Endothelial cell of umbilical vein (primary cell): ENCODE measurements around the gene ADARB2. TPM values are rescaled to one million over a fixed set of nuclear protein-coding genes. Genes with fewer than 3 reads are reported as not detected.

Source experiments
- BruUV-seq: library from RNA; stranded (reverse); fragments of 400-500 nt; replicated peaks from 2 replicates; lab custom pipeline; 2021; lab: Mats Ljungman, UMichigan
- CTCF ChIA-PET: fragments of 300-600, 350-600 bp; sonication (Branson Sonifier 250); formaldehyde crosslinking; loops from one replicate; lab custom pipeline; 2021; ENCODE audit warnings: antibody characterized with exemption, inconsistent platforms; lab: Charles Lee
- POLR2A ChIA-PET: fragments of 300-600, 350-600 bp; sonication (Branson Sonifier 250); formaldehyde crosslinking; loops from one replicate; lab custom pipeline; 2021; ENCODE audit warnings: antibody characterized with exemption, inconsistent platforms; lab: Charles Lee
- DNase-seq: peaks from one replicate; pipeline ENCODE4 v3.0.0-alpha.2; 2011; ENCODE audit warnings: low read depth, low spot score
- FAIRE-seq: peaks from 2 replicates; lab custom pipeline; 2011; peaks lifted over from hg19 to GRCh38; lab: Jason Lieb, UNC
- H2AFZ ChIP-seq: 2 replicates; pipeline ENCODE4 v1.6.0; 2012; ENCODE audit warnings: low read depth, low read length, control low read depth, inconsistent platforms
- H3K27ac ChIP-seq: 2 replicates; pipeline ENCODE4 v1.5.1; 2011; ENCODE audit warnings: low read depth, mild to moderate bottlenecking, control low read depth, low read length, moderate library complexity; ENCODE audit not compliant: insufficient read depth
- H3K27me3 ChIP-seq, 2 experiments: 2 replicates each; pipeline versions ENCODE4 v1.6.0 to v1.6.1; 2011; ENCODE audit warnings: low read length in 2 of 2, mixed read lengths in 1 of 2; ENCODE audit not compliant: control insufficient read depth in 2 of 2, insufficient read depth in 2 of 2
- H3K36me3 ChIP-seq, 2 experiments: 2 replicates in 1 of 2; 3 replicates in 1 of 2; pipeline ENCODE4 v1.5.1; 2011; ENCODE audit warnings: low read length in 2 of 2, mild to moderate bottlenecking in 1 of 2, moderate library complexity in 1 of 2; ENCODE audit not compliant: control insufficient read depth in 2 of 2, insufficient read depth in 2 of 2; ENCODE audit errors: extremely low read depth in 1 of 2
- H3K4me1 ChIP-seq: 3 replicates; pipeline ENCODE4 v1.5.1; 2011; ENCODE audit warnings: mild to moderate bottlenecking, low read length; ENCODE audit not compliant: control insufficient read depth, insufficient read depth; ENCODE audit errors: extremely low read depth
- H3K4me2 ChIP-seq: 2 replicates; pipeline ENCODE4 v1.6.1; 2011; ENCODE audit warnings: low read length, control low read depth, mixed read lengths; ENCODE audit not compliant: insufficient read depth
- H3K4me3 ChIP-seq, 3 experiments: fragments of 200-600 bp in 1 of 3; sonication (generic), shearing (Covaris generic) in 1 of 3; replicated peaks in 1 of 3; 2 replicates each; pipeline ENCODE4 v1.5.1; 2011 to 2016; ENCODE audit warnings: control low read depth in 3 of 3, low read length in 3 of 3, mild to moderate bottlenecking in 2 of 3, inconsistent platforms in 1 of 3, low read depth in 1 of 3, moderate library complexity in 1 of 3; ENCODE audit not compliant: insufficient read depth in 1 of 3
- H3K79me2 ChIP-seq: 2 replicates; pipeline ENCODE4 v1.6.0; 2012; ENCODE audit warnings: low read length, inconsistent platforms; ENCODE audit not compliant: control insufficient read depth, insufficient read depth
- H3K9ac ChIP-seq: replicated peaks from 2 replicates; pipeline ENCODE3; 2011; ENCODE audit warnings: low read length, control low read depth; ENCODE audit not compliant: insufficient read depth; ENCODE audit errors: extremely low read depth
- H3K9me1 ChIP-seq: replicated peaks from 3 replicates; pipeline ENCODE4 v1.6.0; 2011; ENCODE audit warnings: mild to moderate bottlenecking, low read length; ENCODE audit not compliant: control insufficient read depth, insufficient read depth; ENCODE audit errors: extremely low read depth
- H3K9me3 ChIP-seq: replicated peaks from 2 replicates; pipeline ENCODE4 v1.5.1; 2012; ENCODE audit warnings: low read length, inconsistent platforms; ENCODE audit not compliant: control insufficient read depth, insufficient read depth
- H4K20me1 ChIP-seq: replicated peaks from 2 replicates; pipeline ENCODE3; 2011; ENCODE audit warnings: mild to moderate bottlenecking, low read length; ENCODE audit not compliant: control insufficient read depth, insufficient read depth; ENCODE audit errors: extremely low read depth
- EZH2 ChIP-seq: IDR thresholded peaks from 2 replicates; pipeline ENCODE4 v1.6.1; 2012; ENCODE audit warnings: borderline replicate concordance, low read depth, mild to moderate bottlenecking, moderate library complexity, low read length, inconsistent platforms; ENCODE audit not compliant: severe bottlenecking
- FOS ChIP-seq: IDR thresholded peaks from 2 replicates; pipeline ENCODE4 v1.6.1; 2011; ENCODE audit warnings: mild to moderate bottlenecking, low read length, moderate library complexity, borderline replicate concordance; ENCODE audit not compliant: insufficient read depth
- GATA2 ChIP-seq: IDR thresholded peaks from 2 replicates; pipeline ENCODE4 v1.7.0; 2011; ENCODE audit warnings: low read depth, mild to moderate bottlenecking, moderate library complexity, mixed read lengths, low read length; ENCODE audit not compliant: insufficient read length, insufficient read depth
- JUN ChIP-seq: IDR thresholded peaks from 2 replicates; pipeline ENCODE4 v1.6.1; 2011; ENCODE audit warnings: borderline replicate concordance, low read depth; ENCODE audit not compliant: insufficient read length, insufficient read depth
- MYC ChIP-seq: IDR thresholded peaks from one replicate; pipeline ENCODE4 v1.6.1; 2011; ENCODE audit warnings: mild to moderate bottlenecking, low read depth, low read length
- POLR2A ChIP-seq: IDR thresholded peaks from 2 replicates; pipeline ENCODE4 v1.6.1; 2012; ENCODE audit warnings: low read depth, mild to moderate bottlenecking, control low read depth, low read length
- POLR2AphosphoS5 ChIP-seq: IDR thresholded peaks from 2 replicates; pipeline ENCODE4 v1.6.1; 2012; ENCODE audit warnings: low read depth, mild to moderate bottlenecking, control low read depth, low read length, moderate library complexity; ENCODE audit not compliant: insufficient read depth
- dilution Hi-C: fragments of 300-500 bp; cut with MboI; formaldehyde crosslinking; loops from one replicate; pipeline ENCODE4 v1.15.0; 2019; ENCODE audit warnings: low sequenced_read_pairs; ENCODE audit not compliant: extremely low pct_ligation_motif_present
- intact Hi-C: fragments of 100-400 bp; cut with micrococcal nuclease; formaldehyde crosslinking; loops from one replicate; pipeline ENCODE4 v1.10.0; 2022
- polyA plus RNA-seq, 4 experiments: library from polyadenylated mRNA; depleted of rRNA in 3 of 4; stranded (reverse) in 3 of 4; unstranded in 1 of 4; fragments of >200 nt; gene quantifications; 2 replicates each; pipeline versions ENCODE4 v1.2.1 to v1.2.3, GENCODE V29; 2011 to 2012; ENCODE audit warnings: missing spikeins in 1 of 4
- total RNA-seq: library from RNA; stranded (reverse); gene quantifications from 2 replicates; pipeline ENCODE4 v1.2.3, GENCODE V29; 2021
- TF ChIP-seq, protein P1 (sequence below): IDR thresholded peaks from 2 replicates; pipeline ENCODE4 v1.6.1; 2011; ENCODE audit not compliant: insufficient read depth, insufficient read length
- TF ChIP-seq, protein P2 (sequence below), 2 donors: IDR thresholded peaks; 1 replicate in 1 of 2; 2 replicates in 1 of 2; pipeline ENCODE4 v1.5.1; 2011; ENCODE audit warnings: low read length in 2 of 2, mild to moderate bottlenecking in 2 of 2, moderate library complexity in 2 of 2, control low read depth in 1 of 2, inconsistent platforms in 1 of 2, low read depth in 1 of 2; ENCODE audit not compliant: insufficient read depth in 1 of 2; ENCODE audit errors: extremely low read depth in 1 of 2

ADARB2 gene
- total and polyA plus RNA-seq, 2 donors (not counting 3 experiments of a cell fraction or from before 2014, with no cell fraction given), result not detected

- CTCF ChIA-PET, result no interaction called here
- intact Hi-C loops, result no loop called here
- H3K9ac ChIP-seq, result no peak overlapping the region
- dilution Hi-C loops, result no loop called here
- no peaks in the 10 kb centered on the region for H3K36me3 ChIP-seq
- H3K4me1 ChIP-seq, result no peaks in the 10 kb centered on the region
- POLR2A ChIA-PET, result no interaction called here
- no peak for FAIRE-seq
- no peak for DNase-seq
- TF ChIP-seq, protein P1, sequence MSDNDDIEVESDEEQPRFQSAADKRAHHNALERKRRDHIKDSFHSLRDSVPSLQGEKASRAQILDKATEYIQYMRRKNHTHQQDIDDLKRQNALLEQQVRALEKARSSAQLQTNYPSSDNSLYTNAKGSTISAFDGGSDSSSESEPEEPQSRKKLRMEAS, result no peak
- TF ChIP-seq FOS, result no peak
- TF ChIP-seq, protein P2, sequence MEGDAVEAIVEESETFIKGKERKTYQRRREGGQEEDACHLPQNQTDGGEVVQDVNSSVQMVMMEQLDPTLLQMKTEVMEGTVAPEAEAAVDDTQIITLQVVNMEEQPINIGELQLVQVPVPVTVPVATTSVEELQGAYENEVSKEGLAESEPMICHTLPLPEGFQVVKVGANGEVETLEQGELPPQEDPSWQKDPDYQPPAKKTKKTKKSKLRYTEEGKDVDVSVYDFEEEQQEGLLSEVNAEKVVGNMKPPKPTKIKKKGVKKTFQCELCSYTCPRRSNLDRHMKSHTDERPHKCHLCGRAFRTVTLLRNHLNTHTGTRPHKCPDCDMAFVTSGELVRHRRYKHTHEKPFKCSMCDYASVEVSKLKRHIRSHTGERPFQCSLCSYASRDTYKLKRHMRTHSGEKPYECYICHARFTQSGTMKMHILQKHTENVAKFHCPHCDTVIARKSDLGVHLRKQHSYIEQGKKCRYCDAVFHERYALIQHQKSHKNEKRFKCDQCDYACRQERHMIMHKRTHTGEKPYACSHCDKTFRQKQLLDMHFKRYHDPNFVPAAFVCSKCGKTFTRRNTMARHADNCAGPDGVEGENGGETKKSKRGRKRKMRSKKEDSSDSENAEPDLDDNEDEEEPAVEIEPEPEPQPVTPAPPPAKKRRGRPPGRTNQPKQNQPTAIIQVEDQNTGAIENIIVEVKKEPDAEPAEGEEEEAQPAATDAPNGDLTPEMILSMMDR (IDR thresholded peaks at IDR 0.05; ENCODE audit: extremely low read depth in 1 of 2, insufficient read depth in 1 of 2, low read depth in 1 of 2, low read length in 2 of 2), result no peak
- TF ChIP-seq GATA2, result no peak
- TF ChIP-seq POLR2AphosphoS5, result no peak
- no peak for TF ChIP-seq POLR2A
- TF ChIP-seq JUN, result no peak
- TF ChIP-seq EZH2, result no peak
- no peak for TF ChIP-seq MYC
- H3K4me3 ChIP-seq, result no peak overlapping the region
- no TSS peak for BruUV-seq
- no peak overlapping the region for H2AFZ ChIP-seq
- H3K27me3 ChIP-seq, result no peaks in the 10 kb centered on the region
- H3K9me1 ChIP-seq, result no peaks in the 10 kb centered on the region
- no peaks in the 10 kb centered on the region for H4K20me1 ChIP-seq
- H3K27ac ChIP-seq, result no peak overlapping the region
- H3K4me2 ChIP-seq, result no peak overlapping the region
- no peaks in the 10 kb centered on the region for H3K79me2 ChIP-seq
- peaks cover 2% of the 10 kb centered on the region for H3K9me3 ChIP-seq
Measured at GRCh38 chr10:1577373-1577770, 160.0 kb downstream of the ADARB2 start.
